ENCODE measurements around the gene CCDC88A. TPM values are rescaled to one million over a fixed set of nuclear protein-coding genes. Genes with fewer than 3 reads are reported as not detected.

CCDC88A gene, protein sequence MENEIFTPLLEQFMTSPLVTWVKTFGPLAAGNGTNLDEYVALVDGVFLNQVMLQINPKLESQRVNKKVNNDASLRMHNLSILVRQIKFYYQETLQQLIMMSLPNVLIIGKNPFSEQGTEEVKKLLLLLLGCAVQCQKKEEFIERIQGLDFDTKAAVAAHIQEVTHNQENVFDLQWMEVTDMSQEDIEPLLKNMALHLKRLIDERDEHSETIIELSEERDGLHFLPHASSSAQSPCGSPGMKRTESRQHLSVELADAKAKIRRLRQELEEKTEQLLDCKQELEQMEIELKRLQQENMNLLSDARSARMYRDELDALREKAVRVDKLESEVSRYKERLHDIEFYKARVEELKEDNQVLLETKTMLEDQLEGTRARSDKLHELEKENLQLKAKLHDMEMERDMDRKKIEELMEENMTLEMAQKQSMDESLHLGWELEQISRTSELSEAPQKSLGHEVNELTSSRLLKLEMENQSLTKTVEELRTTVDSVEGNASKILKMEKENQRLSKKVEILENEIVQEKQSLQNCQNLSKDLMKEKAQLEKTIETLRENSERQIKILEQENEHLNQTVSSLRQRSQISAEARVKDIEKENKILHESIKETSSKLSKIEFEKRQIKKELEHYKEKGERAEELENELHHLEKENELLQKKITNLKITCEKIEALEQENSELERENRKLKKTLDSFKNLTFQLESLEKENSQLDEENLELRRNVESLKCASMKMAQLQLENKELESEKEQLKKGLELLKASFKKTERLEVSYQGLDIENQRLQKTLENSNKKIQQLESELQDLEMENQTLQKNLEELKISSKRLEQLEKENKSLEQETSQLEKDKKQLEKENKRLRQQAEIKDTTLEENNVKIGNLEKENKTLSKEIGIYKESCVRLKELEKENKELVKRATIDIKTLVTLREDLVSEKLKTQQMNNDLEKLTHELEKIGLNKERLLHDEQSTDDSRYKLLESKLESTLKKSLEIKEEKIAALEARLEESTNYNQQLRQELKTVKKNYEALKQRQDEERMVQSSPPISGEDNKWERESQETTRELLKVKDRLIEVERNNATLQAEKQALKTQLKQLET (N-terminal part only)
- 119 and 126 TPM in 2 replicates for total RNA-seq

DNA sequence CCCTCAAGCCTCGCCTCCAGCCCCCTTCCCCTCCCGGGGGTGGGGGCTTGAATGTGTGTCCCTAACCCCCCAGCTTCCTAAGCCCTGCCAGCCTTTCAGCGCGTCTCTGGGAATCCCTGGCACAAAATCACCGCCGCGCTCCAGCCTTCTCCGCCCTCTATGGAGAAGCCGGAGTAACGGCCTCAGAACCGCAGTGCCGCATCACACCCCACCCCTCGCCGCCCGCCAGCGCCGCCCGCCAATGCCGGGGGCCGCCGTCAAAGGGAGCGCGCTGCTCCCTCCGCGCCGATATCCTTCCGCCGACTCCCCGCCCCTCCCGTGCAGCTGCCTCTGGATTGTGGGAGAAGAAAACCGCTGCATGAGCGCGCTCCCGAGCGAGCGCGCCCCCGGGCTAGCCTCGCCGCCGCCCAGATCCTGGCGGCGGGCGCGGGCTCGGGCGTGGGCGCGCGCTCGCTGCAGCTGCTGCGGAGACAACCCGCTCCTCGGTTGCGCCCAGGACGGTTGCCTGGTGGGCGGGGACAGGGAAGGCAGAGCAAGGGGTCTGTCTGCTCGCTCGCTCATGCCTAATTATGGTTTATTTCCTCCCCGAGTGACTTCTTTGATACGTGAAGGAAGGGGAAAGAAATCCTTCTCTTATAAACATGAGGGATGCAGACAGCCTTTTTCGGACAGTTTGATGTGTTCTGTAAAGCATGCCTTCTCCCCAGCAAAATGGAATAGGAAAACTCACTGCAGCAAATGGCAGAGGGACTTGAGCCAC is at the start of gene CCDC88A:
CCDC88A (minus strand) TSS at position 178 of the 760 bp plus-strand sequence. CDS start 777 bp downstream, outside the sequence.

DNA sequence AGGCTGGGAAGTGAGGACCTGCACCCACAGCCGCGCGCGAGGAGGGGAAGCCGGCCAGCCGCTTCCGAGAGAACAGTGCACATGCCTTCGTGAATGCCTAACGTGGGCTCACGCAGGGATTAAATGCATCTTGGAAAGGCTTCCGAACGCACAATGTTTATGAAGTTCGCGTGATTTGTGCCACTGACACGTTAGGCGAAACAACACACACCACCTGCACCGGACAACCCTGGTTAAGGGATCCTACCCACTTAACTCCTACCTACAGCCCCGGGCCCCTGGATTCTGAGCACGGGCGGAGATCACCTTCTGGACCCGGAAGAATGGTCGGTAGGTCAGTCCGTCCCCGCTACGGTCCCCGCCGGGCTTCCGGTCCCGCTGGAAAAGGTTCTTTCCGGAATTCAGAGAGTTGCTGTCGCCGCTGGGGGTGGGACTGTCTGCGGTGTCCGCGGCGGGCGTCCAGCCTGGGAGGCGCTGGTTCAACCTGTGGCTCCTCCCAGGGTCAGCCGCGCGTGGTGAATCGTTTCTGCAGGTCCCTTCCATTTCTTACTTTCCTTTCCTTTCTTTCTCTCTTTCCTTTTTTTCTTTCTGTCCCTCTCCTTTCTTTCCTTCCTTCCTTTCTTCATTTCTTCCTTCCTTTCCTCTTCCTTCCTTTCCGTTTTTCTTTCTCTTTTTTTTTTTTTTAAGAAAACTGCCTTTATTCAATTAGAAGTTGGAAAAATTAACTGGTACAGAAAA is 150.6 kb downstream of the CCDC88A start, which contains the start of gene MTIF2:
MTIF2 (minus strand) TSS at position 325 of the 738 bp plus-strand sequence. CDS start 5,373 bp downstream, outside the sequence.

Small RNA genes lying within 50 kb of the gene (small RNA-seq; reads per million reads assigned to genes)
- not detected for gene RF00019
- gene RNU6-221P: not detected
- not detected for gene RNU6-775P

Other genes with a start within 250 kb of the CCDC88A start
- 11.1 and 22.1 TPM in 2 replicates for gene CLHC1, start 187.6 kb downstream of the CCDC88A start, total RNA-seq
- gene RPS27A, start 187.2 kb downstream of the CCDC88A start, total RNA-seq: 1,186 and 1,583 TPM in 2 replicates
- 44.3 and 45.8 TPM in 2 replicates for gene MTIF2, start 150.6 kb downstream of the CCDC88A start, total RNA-seq
- gene CFAP36, start 99.9 kb upstream of the CCDC88A start, total RNA-seq: 42.5 and 45.0 TPM in 2 replicates
- 52.5 and 68.1 TPM in 2 replicates for gene PPP4R3B, start 197.8 kb upstream of the CCDC88A start, total RNA-seq

Data from articular chondrocyte of knee joint (primary cell).